Esophagus muscularis mucosa (tissue), 4 donors: ENCODE results near the gene TMEM87B. TPM values are rescaled to one million over a fixed set of nuclear protein-coding genes. Genes with fewer than 3 reads are reported as not detected.

Experiments used
- DNase-seq: peaks from one replicate; pipeline ENCODE4 v3.0.0-alpha.2; 2017; ENCODE audit errors: extremely low spot score
- H3K27ac ChIP-seq, 4 donors: fragments of 200-600 bp; sonication (generic); replicated peaks in 1 of 4; 1 replicate in 3 of 4; 2 replicates in 1 of 4; pipeline ENCODE4 v1.5.1; 2016 to 2019; ENCODE audit warnings: mild to moderate bottlenecking in 1 of 4
- H3K27me3 ChIP-seq, 4 donors: fragments of 200-600 bp; sonication (generic); one replicate each; pipeline versions ENCODE4 v1.5.1 to v1.6.0; 2016 to 2019
- H3K36me3 ChIP-seq, 4 donors: fragments of 200-600 bp; sonication (generic); one replicate each; pipeline ENCODE4 v1.5.1; 2016 to 2019
- H3K4me1 ChIP-seq, 4 donors: fragments of 200-600 bp; sonication (generic); one replicate each; pipeline ENCODE4 v1.5.1; 2016 to 2019
- H3K4me3 ChIP-seq, 4 donors: fragments of 200-600 bp; sonication (generic); 1 replicate in 2 of 4; 2 replicates in 2 of 4; pipeline ENCODE4 v1.5.1; 2016 to 2019; ENCODE audit warnings: mild to moderate bottlenecking in 4 of 4, moderate library complexity in 1 of 4
- H3K9me3 ChIP-seq, 4 donors: fragments of 200-600 bp; sonication (generic); 1 replicate in 3 of 4; 2 replicates in 1 of 4; pipeline ENCODE4 v1.5.1; 2016 to 2019
- CTCF ChIP-seq, 3 experiments: fragments of 200-600 bp in 2 of 3; fragments of 450-650 bp in 1 of 3; sonication (generic) in 2 of 3; IDR thresholded peaks; one replicate each; pipeline ENCODE4 v1.5.1; 2017 to 2019; ENCODE audit warnings: antibody characterized with exemption in 3 of 3, mild to moderate bottlenecking in 2 of 3, moderate library complexity in 1 of 3
- EP300 ChIP-seq: sonication (generic); formaldehyde crosslinking; IDR thresholded peaks from one replicate; pipeline ENCODE4 v1.6.1; 2017; ENCODE audit warnings: antibody characterized with exemption
- POLR2A ChIP-seq: fragments of 450-650 bp; IDR thresholded peaks from one replicate; pipeline ENCODE4 v1.6.1; 2017; ENCODE audit warnings: antibody characterized with exemption, moderate library complexity, mild to moderate bottlenecking, low read depth
- POLR2AphosphoS5 ChIP-seq, 2 donors: sonication (generic); formaldehyde crosslinking; IDR thresholded peaks; one replicate each; pipeline ENCODE4 v1.6.1; 2017; ENCODE audit warnings: antibody characterized with exemption in 2 of 2
- WGBS: methylation state at CpG from one replicate; pipeline ENCODE4 v1.1.5; 2018; 5-methylcytosine and 5-hydroxymethylcytosine counted together
- intact Hi-C: fragments of 100-400 bp; cut with DNase I; formaldehyde crosslinking; loops from one replicate; pipeline ENCODE4 v1.15.1; 2023
- total RNA-seq, 4 donors: library from RNA; depleted of rRNA; stranded (reverse); fragments of >200 nt; gene quantifications; one replicate each; pipeline versions ENCODE4 v1.1.0 to v1.2.1, GENCODE V29; 2016

TMEM87B gene
- total RNA-seq, 4 donors from 2014 or later, result 13.7 to 21.8 (median 14.9) TPM

DNA sequence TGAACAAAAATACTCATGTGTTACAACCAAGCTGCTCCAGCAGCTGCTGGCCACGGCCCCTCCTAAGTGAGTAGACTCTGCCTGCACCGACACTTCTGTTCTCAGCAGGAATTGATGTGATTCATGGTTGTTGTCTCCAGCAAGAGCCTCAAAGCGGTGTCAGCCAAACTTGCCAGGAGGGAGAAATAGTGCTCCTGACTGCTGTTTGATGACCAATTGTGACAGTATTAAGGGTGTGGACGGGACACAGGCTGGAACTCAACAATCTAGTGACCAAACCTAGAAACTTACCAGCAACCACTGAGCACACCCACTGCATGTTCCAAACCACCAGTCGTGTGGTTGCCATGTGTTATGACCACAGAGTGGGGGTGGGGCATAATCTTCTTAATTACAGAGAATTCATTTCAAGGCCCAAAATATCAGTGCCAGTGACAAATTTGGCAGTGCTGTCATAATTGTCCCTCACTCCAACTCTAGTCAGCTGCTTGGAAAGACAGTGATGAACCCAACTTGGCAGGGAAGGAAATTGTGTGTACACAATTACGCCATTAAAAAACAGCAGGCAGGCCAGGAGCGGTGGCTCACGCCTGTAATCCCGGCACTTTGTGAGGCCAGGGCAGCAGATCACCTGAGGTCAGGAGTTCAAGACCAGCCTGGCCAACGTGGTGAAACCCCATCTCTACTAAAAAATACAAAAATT, 113.5 kb downstream of the TMEM87B start:
- H3K36me3 ChIP-seq, result no peaks in the 10 kb centered on the region
- intact Hi-C loops, result no loop called here
- TF ChIP-seq POLR2AphosphoS5 (IDR thresholded peaks at IDR 0.05) (no peak), POLR2A (no peak), CTCF (IDR thresholded peaks at IDR 0.05) (no peak), EP300 (no peak)
- H3K27me3 ChIP-seq, result no peaks in the 10 kb centered on the region
- no peaks in the 10 kb centered on the region for H3K9me3 ChIP-seq
- DNase-seq, result no peak
- H3K4me3 ChIP-seq, result no peak overlapping the region
- H3K4me1 ChIP-seq, result no peaks in the 10 kb centered on the region
- 84% methylated on average over 10 of the region's 10 CpGs for WGBS
- H3K27ac ChIP-seq, result no peak overlapping the region

Other genes with a start within 250 kb of the TMEM87B start
- 10 to 100 TPM; 27.7 to 45.7 (median 39.7) TPM for gene ANAPC1, start 171.1 kb upstream of the TMEM87B start, total RNA-seq
- gene MERTK, start 156.7 kb upstream of the TMEM87B start, total RNA-seq, result 10 to 100 TPM; 19.9 to 31.0 (median 22.3) TPM
- 1 to 10 TPM; 1.1 to 2.1 (median 1.8) TPM for gene FBLN7, start 83.1 kb downstream of the TMEM87B start, total RNA-seq
- 1 to 10 TPM; 3.7 to 8.6 (median 5.7) TPM for gene ZC3H8, start 199.8 kb downstream of the TMEM87B start, total RNA-seq
- gene ZC3H6, start 220.3 kb downstream of the TMEM87B start, total RNA-seq, result 10 to 100 TPM; 12.8 to 22.0 (median 16.8) TPM